Endodermal cell (in vitro differentiated cells): ENCODE results near the gene ABCA4. TPM values are rescaled to one million over a fixed set of nuclear protein-coding genes. Genes with fewer than 3 reads are reported as not detected.
A peak's percentile ranks its signal among the peaks of the same experiment; 100 is the strongest.

ENCODE experiments used
- DNase-seq: peaks from one replicate; pipeline ENCODE4 v3.0.0-alpha.2; 2017
- H3K27ac ChIP-seq: 2 replicates; pipeline ENCODE4 v1.5.1; 2013; ENCODE audit warnings: mild to moderate bottlenecking, low read depth, low read length, moderate library complexity
- H3K27me3 ChIP-seq: 2 replicates; pipeline ENCODE4 v1.6.1; 2013; ENCODE audit warnings: mild to moderate bottlenecking, low read length, moderate library complexity; ENCODE audit not compliant: insufficient read depth, control insufficient read depth, poor library complexity, severe bottlenecking
- H3K36me3 ChIP-seq: 2 replicates; pipeline ENCODE4 v1.7.0; 2013; ENCODE audit warnings: mild to moderate bottlenecking, low read length, moderate library complexity; ENCODE audit not compliant: control insufficient read depth, insufficient read depth
- H3K4me1 ChIP-seq: one replicate; pipeline ENCODE4 v1.7.0; 2013; ENCODE audit warnings: low read length; ENCODE audit not compliant: control insufficient read depth, insufficient read depth
- H3K4me3 ChIP-seq: 2 replicates; pipeline ENCODE4 v1.5.1; 2013; ENCODE audit warnings: mild to moderate bottlenecking, low read length, moderate library complexity
- H3K9ac ChIP-seq: 2 replicates; pipeline ENCODE4 v1.6.1; 2013; ENCODE audit warnings: mild to moderate bottlenecking, low read length, moderate library complexity; ENCODE audit not compliant: poor library complexity, severe bottlenecking; ENCODE audit errors: extremely low read depth
- H3K9me3 ChIP-seq: 2 replicates; pipeline ENCODE4 v1.6.1; 2013; ENCODE audit warnings: mild to moderate bottlenecking, low read length, moderate library complexity; ENCODE audit not compliant: control insufficient read depth
- H3K27ac Mint-ChIP-seq: 2 replicates; pipeline ENCODE4 v1.8.0; 2020; ENCODE audit warnings: mixed read lengths
- H3K27me3 Mint-ChIP-seq: 2 replicates; pipeline ENCODE4 v1.8.0; 2021; ENCODE audit warnings: mild to moderate bottlenecking, mixed read lengths; ENCODE audit not compliant: insufficient read depth
- H3K36me3 Mint-ChIP-seq: 2 replicates; pipeline ENCODE4 v1.8.0; 2020; ENCODE audit warnings: low read depth, mixed read lengths
- H3K4me1 Mint-ChIP-seq: 2 replicates; pipeline ENCODE4 v1.8.0; 2020; ENCODE audit warnings: mixed read lengths
- H3K4me3 Mint-ChIP-seq: 2 replicates; pipeline ENCODE4 v1.8.0; 2020; ENCODE audit warnings: mild to moderate bottlenecking, moderate library complexity, mixed read lengths
- H3K9me3 Mint-ChIP-seq: 2 replicates; pipeline ENCODE4 v1.8.0; 2020; ENCODE audit warnings: mild to moderate bottlenecking, mixed read lengths
- WGBS, 2 experiments: methylation state at CpG; one replicate each; pipeline versions ENCODE4 v1.1.5 to v1.1.7; 2013; ENCODE audit warnings: missing lambda C conversion rate in 2 of 2, mixed read lengths in 1 of 2; ENCODE audit not compliant: insufficient coverage in 1 of 2, insufficient read length in 1 of 2; 5-methylcytosine and 5-hydroxymethylcytosine counted together
- total RNA-seq, 2 donors: library from RNA; stranded (reverse); fragmentation: NEBNext Ultra II Directional in 1 of 2; extraction: Animal tissue kit (Norgen Biotek cat#: 25700) in 1 of 2; gene quantifications; 2 replicates in 1 of 2; 3 replicates in 1 of 2; pipeline ENCODE4 v1.2.1, GENCODE V29; 2021
- TF ChIP-seq, protein P1 (sequence below): fragments of 200-600 bp; sonication (generic); conservative IDR thresholded peaks from 2 replicates; pipeline ENCODE4 v1.5.0; 2021; ENCODE audit warnings: antibody characterized with exemption, mild to moderate bottlenecking

Gene ABCA4
- total RNA-seq, 2 donors from 2014 or later: 1.6 to 1.7 TPM

DNA sequence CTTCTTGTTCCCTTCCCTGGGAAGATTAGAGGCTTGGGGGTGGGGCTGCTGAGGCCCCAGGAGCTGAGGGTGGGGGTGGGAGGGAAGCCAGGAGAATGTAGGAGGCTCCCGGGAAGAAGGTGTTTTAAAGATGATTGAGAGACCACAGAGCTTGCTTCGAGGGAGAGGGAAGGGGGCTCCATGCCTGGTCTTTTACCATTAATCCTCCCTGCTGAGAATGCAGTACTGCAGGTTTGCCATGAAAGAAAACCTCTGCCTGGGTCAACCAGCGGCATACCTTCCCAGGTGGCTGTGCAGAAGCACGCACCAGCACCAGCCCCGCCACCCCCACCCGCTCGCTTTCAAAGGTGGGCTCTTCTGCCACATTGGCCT, 15.4 kb downstream of the ABCA4 start:
- Mint-ChIP-seq H3K4me1 (peaks cover 43% of the 10 kb centered on the region), H3K27me3 (peaks cover 8% of the 10 kb centered on the region), H3K27ac (peak overlapping the region; percentile 76), H3K36me3 (no peaks in the 10 kb centered on the region), H3K9me3 (no peaks in the 10 kb centered on the region), H3K4me3 (peak overlapping the region; percentile 5)
- no peak overlapping the region for H3K27ac ChIP-seq
- H3K4me1 ChIP-seq: peaks cover 14% of the 10 kb centered on the region
- H3K9me3 ChIP-seq: no peaks in the 10 kb centered on the region
- 61 to 62% methylated on average over 6 to 7 of the region's 7 CpGs for WGBS, 2 experiments
- TF ChIP-seq, protein P1, sequence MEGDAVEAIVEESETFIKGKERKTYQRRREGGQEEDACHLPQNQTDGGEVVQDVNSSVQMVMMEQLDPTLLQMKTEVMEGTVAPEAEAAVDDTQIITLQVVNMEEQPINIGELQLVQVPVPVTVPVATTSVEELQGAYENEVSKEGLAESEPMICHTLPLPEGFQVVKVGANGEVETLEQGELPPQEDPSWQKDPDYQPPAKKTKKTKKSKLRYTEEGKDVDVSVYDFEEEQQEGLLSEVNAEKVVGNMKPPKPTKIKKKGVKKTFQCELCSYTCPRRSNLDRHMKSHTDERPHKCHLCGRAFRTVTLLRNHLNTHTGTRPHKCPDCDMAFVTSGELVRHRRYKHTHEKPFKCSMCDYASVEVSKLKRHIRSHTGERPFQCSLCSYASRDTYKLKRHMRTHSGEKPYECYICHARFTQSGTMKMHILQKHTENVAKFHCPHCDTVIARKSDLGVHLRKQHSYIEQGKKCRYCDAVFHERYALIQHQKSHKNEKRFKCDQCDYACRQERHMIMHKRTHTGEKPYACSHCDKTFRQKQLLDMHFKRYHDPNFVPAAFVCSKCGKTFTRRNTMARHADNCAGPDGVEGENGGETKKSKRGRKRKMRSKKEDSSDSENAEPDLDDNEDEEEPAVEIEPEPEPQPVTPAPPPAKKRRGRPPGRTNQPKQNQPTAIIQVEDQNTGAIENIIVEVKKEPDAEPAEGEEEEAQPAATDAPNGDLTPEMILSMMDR: no peak
- no peak overlapping the region for H3K9ac ChIP-seq
- peak; percentile 72 for DNase-seq
- no peak overlapping the region for H3K4me3 ChIP-seq
- no peaks in the 10 kb centered on the region for H3K36me3 ChIP-seq
- no peaks in the 10 kb centered on the region for H3K27me3 ChIP-seq

GRCh38 chr1:94104776-94105580, 16.0 kb downstream of the ABCA4 start:
- no peaks in the 10 kb centered on the region for H3K36me3 ChIP-seq
- H3K27ac ChIP-seq: no peak overlapping the region
- no peaks in the 10 kb centered on the region for H3K9me3 Mint-ChIP-seq
- H3K4me1 Mint-ChIP-seq: peaks cover 43% of the 10 kb centered on the region
- peak overlapping the region; percentile 5 for H3K4me3 Mint-ChIP-seq
- H3K9ac ChIP-seq: no peak overlapping the region
- peak; percentile 57 for DNase-seq
- TF ChIP-seq, protein P1: no peak
- WGBS, 2 experiments: 81 to 83% methylated on average over 1 to 10 of the region's 10 CpGs
- H3K9me3 ChIP-seq: no peaks in the 10 kb centered on the region
- no peaks in the 10 kb centered on the region for H3K27me3 ChIP-seq
- peaks cover 8% of the 10 kb centered on the region for H3K27me3 Mint-ChIP-seq
- H3K27ac Mint-ChIP-seq: peak overlapping the region; percentile 76
- H3K36me3 Mint-ChIP-seq: no peaks in the 10 kb centered on the region
- no peak overlapping the region for H3K4me3 ChIP-seq
- peaks cover 14% of the 10 kb centered on the region for H3K4me1 ChIP-seq

DNA sequence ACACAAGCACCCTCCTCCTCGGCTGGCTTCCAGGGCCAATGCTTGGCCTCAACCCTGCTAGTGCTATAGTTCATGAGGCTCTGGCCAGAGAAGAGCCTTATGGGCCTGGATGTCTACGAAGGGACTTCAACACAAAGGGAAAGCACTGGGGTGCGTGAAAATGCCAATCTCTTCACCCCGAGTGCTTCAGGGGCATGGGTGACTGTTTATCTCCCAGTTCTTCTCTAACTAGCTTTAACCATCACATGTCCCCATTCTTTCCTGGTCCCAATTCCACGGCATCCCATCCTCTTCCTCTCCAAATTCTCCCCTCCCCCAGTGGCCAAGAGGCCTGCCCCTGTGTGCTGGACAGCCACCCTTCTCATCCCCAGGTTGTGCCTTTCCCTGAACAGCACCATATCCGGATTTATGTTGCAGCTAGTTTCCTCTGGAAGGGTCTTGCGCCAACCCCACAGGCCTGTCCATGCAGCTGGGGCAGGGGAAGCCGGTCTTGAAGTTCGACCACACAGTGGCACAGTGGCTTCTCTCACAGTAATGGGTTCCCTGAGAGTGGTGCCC, 16.7 kb downstream of the ABCA4 start:
- no peak overlapping the region for H3K27ac Mint-ChIP-seq
- H3K9me3 Mint-ChIP-seq: no peaks in the 10 kb centered on the region
- H3K4me3 ChIP-seq: no peak overlapping the region
- H3K4me3 Mint-ChIP-seq: no peak overlapping the region
- H3K4me1 Mint-ChIP-seq: peaks cover 46% of the 10 kb centered on the region
- H3K27me3 Mint-ChIP-seq: peaks cover 8% of the 10 kb centered on the region
- WGBS, 2 experiments: 96% methylated on average over 7 to 9 of the region's 9 CpGs
- TF ChIP-seq, protein P1: no peak
- peak; percentile 42 for DNase-seq
- no peaks in the 10 kb centered on the region for H3K36me3 Mint-ChIP-seq
- H3K36me3 ChIP-seq: no peaks in the 10 kb centered on the region
- no peak overlapping the region for H3K27ac ChIP-seq
- peaks cover 17% of the 10 kb centered on the region for H3K4me1 ChIP-seq
- no peaks in the 10 kb centered on the region for H3K27me3 ChIP-seq
- no peak overlapping the region for H3K9ac ChIP-seq
- H3K9me3 ChIP-seq: no peaks in the 10 kb centered on the region
